CD14-positive monocyte (primary cell): ENCODE measurements around the gene PRELP. TPM values are rescaled to one million over a fixed set of nuclear protein-coding genes. Genes with fewer than 3 reads are reported as not detected.

ENCODE experiments used
- DNase-seq, 3 donors: peaks; one replicate each; pipeline ENCODE4 v3.0.0-alpha.2; 2011 to 2022
- H2AFZ ChIP-seq: 2 replicates; pipeline ENCODE4 v1.6.0; 2012; ENCODE audit warnings: mild to moderate bottlenecking, low read depth, low read length, inconsistent platforms; ENCODE audit not compliant: insufficient read depth, poor library complexity, severe bottlenecking
- H3K27ac ChIP-seq, 2 donors: 1 replicate in 1 of 2; 2 replicates in 1 of 2; pipeline ENCODE4 v1.5.1; 2012 to 2013; ENCODE audit warnings: low read length in 2 of 2, control low read depth in 1 of 2, inconsistent platforms in 1 of 2, low read depth in 1 of 2, mild to moderate bottlenecking in 1 of 2
- H3K27me3 ChIP-seq, 2 donors: one replicate each; pipeline versions ENCODE4 v1.6.0 to v1.6.1; 2011 to 2013; ENCODE audit warnings: low read length in 2 of 2; ENCODE audit not compliant: control insufficient read depth in 2 of 2, insufficient read depth in 2 of 2
- H3K36me3 ChIP-seq, 2 donors: replicated peaks in 1 of 2; 1 replicate in 1 of 2; 2 replicates in 1 of 2; pipeline versions ENCODE4 v1.5.1 to v1.6.1; 2012 to 2013; ENCODE audit warnings: low read length in 2 of 2, control low read depth in 1 of 2, inconsistent platforms in 1 of 2, mild to moderate bottlenecking in 1 of 2; ENCODE audit not compliant: insufficient read depth in 2 of 2, control insufficient read depth in 1 of 2
- H3K4me1 ChIP-seq, 2 donors: 1 replicate in 1 of 2; 2 replicates in 1 of 2; pipeline versions ENCODE4 v1.5.1 to v1.6.1; 2012 to 2013; ENCODE audit warnings: low read length in 2 of 2, control low read depth in 1 of 2, inconsistent platforms in 1 of 2, mild to moderate bottlenecking in 1 of 2, moderate library complexity in 1 of 2; ENCODE audit not compliant: insufficient read depth in 2 of 2, control insufficient read depth in 1 of 2
- H3K4me2 ChIP-seq: replicated peaks from 2 replicates; pipeline ENCODE3; 2012; ENCODE audit warnings: low read length, moderate library complexity, mild to moderate bottlenecking; ENCODE audit not compliant: poor library complexity, severe bottlenecking; ENCODE audit errors: extremely low read depth
- H3K4me3 ChIP-seq, 3 experiments: fragments of 200-600 bp in 1 of 3; sonication (generic) in 1 of 3; replicated peaks in 1 of 3; 1 replicate in 2 of 3; 2 replicates in 1 of 3; pipeline ENCODE4 v1.5.1; 2011 to 2013; ENCODE audit warnings: low read length in 3 of 3, mild to moderate bottlenecking in 3 of 3, control low read depth in 2 of 3, low read depth in 2 of 3, inconsistent platforms in 1 of 3, moderate library complexity in 1 of 3
- H3K79me2 ChIP-seq: 2 replicates; pipeline ENCODE4 v1.6.0; 2012; ENCODE audit warnings: mild to moderate bottlenecking, control low read depth, inconsistent platforms, low read length, moderate library complexity; ENCODE audit not compliant: insufficient read depth
- H3K9ac ChIP-seq: 2 replicates; pipeline ENCODE4 v1.6.0; 2017; ENCODE audit warnings: low read length, mild to moderate bottlenecking; ENCODE audit not compliant: insufficient read depth, poor library complexity, severe bottlenecking
- H3K9me3 ChIP-seq, 2 donors: replicated peaks in 1 of 2; 1 replicate in 1 of 2; 2 replicates in 1 of 2; pipeline versions ENCODE4 v1.5.1 to v1.6.1; 2012 to 2013; ENCODE audit warnings: low read length in 2 of 2, control low read depth in 1 of 2; ENCODE audit not compliant: control insufficient read depth in 1 of 2, insufficient read depth in 1 of 2
- H4K20me1 ChIP-seq: 2 replicates; pipeline ENCODE4 v1.6.0; 2012; ENCODE audit warnings: mild to moderate bottlenecking, low read length, control low read depth, moderate library complexity; ENCODE audit not compliant: insufficient read depth
- H3K27ac Mint-ChIP-seq, 7 donors: one replicate each; pipeline ENCODE4 v1.8.0; 2020; ENCODE audit warnings: mild to moderate bottlenecking in 7 of 7, mixed read lengths in 7 of 7, moderate library complexity in 6 of 7, inconsistent platforms in 2 of 7
- H3K27me3 Mint-ChIP-seq, 3 donors: one replicate each; pipeline ENCODE4 v1.8.0; 2021 to 2022; ENCODE audit warnings: low read depth in 3 of 3, mild to moderate bottlenecking in 3 of 3, mixed read lengths in 3 of 3, moderate library complexity in 3 of 3, inconsistent platforms in 1 of 3
- H3K36me3 Mint-ChIP-seq, 2 donors: one replicate each; pipeline ENCODE4 v1.8.0; 2020; ENCODE audit warnings: mixed read lengths in 2 of 2, inconsistent platforms in 1 of 2, mild to moderate bottlenecking in 1 of 2
- H3K4me1 Mint-ChIP-seq: one replicate; pipeline ENCODE4 v1.8.0; 2020; ENCODE audit warnings: mild to moderate bottlenecking, mixed read lengths
- H3K4me3 Mint-ChIP-seq, 2 donors: one replicate each; pipeline ENCODE4 v1.8.0; 2020; ENCODE audit warnings: mild to moderate bottlenecking in 2 of 2, mixed read lengths in 2 of 2, moderate library complexity in 1 of 2
- H3K9me3 Mint-ChIP-seq, 7 donors: one replicate each; pipeline ENCODE4 v1.8.0; 2020 to 2022; ENCODE audit warnings: mixed read lengths in 7 of 7, mild to moderate bottlenecking in 6 of 7, moderate library complexity in 6 of 7, inconsistent platforms in 2 of 7
- WGBS: methylation state at CpG from one replicate; pipeline ENCODE4 v1.1.5; 2013; ENCODE audit warnings: missing lambda C conversion rate; ENCODE audit not compliant: insufficient coverage; 5-methylcytosine and 5-hydroxymethylcytosine counted together
- intact Hi-C, 2 donors: fragments of 100-400 bp; cut with micrococcal nuclease; formaldehyde crosslinking; loops; one replicate each; pipeline versions ENCODE4 v1.15.0 to v1.15.1; 2023
- polyA plus RNA-seq, 3 donors: library from polyadenylated mRNA; depleted of rRNA in 1 of 3; unstranded in 2 of 3; stranded (reverse) in 1 of 3; fragments of 300-500 nt in 2 of 3; fragments of >200 nt in 1 of 3; fragmentation: Illumina TruSeq in 2 of 3; gene quantifications; 1 replicate in 2 of 3; 2 replicates in 1 of 3; pipeline ENCODE4 v1.2.3, GENCODE V29; 2012 to 2021
- TF ChIP-seq, protein P1 (sequence below): fragments of 200-600 bp; IDR thresholded peaks from one replicate; pipeline ENCODE4 v1.8.0; 2022; ENCODE audit warnings: antibody characterized with exemption, mild to moderate bottlenecking

Gene PRELP
- polyA plus RNA-seq, 3 donors, result not detected

- no peak overlapping the region for H3K4me3 Mint-ChIP-seq
- H3K27ac ChIP-seq, result no peak overlapping the region
- peaks cover 0 to 4% of the 10 kb centered on the region in 2 donors for H3K27me3 ChIP-seq
- peaks cover 16 to 22% of the 10 kb centered on the region in 2 donors for H3K4me1 ChIP-seq
- no peak overlapping the region for H3K27ac Mint-ChIP-seq
- peaks cover 12 to 27% (median 14%) of the 10 kb centered on the region in 3 donors for H3K27me3 Mint-ChIP-seq
- 80% methylated on average over 6 of the region's 7 CpGs for WGBS
- H3K9me3 Mint-ChIP-seq, result peaks cover 0 to 12% (median 6%) of the 10 kb centered on the region in 7 donors
- no peak overlapping the region for H3K4me3 ChIP-seq
- peaks cover 4 to 6% of the 10 kb centered on the region in 2 donors for H3K9me3 ChIP-seq
- no peak overlapping the region for H3K9ac ChIP-seq
- no peaks in the 10 kb centered on the region for H4K20me1 ChIP-seq
- H2AFZ ChIP-seq, result no peak overlapping the region
- H3K79me2 ChIP-seq, result no peaks in the 10 kb centered on the region
- TF ChIP-seq, protein P1, sequence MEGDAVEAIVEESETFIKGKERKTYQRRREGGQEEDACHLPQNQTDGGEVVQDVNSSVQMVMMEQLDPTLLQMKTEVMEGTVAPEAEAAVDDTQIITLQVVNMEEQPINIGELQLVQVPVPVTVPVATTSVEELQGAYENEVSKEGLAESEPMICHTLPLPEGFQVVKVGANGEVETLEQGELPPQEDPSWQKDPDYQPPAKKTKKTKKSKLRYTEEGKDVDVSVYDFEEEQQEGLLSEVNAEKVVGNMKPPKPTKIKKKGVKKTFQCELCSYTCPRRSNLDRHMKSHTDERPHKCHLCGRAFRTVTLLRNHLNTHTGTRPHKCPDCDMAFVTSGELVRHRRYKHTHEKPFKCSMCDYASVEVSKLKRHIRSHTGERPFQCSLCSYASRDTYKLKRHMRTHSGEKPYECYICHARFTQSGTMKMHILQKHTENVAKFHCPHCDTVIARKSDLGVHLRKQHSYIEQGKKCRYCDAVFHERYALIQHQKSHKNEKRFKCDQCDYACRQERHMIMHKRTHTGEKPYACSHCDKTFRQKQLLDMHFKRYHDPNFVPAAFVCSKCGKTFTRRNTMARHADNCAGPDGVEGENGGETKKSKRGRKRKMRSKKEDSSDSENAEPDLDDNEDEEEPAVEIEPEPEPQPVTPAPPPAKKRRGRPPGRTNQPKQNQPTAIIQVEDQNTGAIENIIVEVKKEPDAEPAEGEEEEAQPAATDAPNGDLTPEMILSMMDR, result no peak
- peaks cover 31% of the 10 kb centered on the region for H3K4me1 Mint-ChIP-seq
- no peak overlapping the region for H3K4me2 ChIP-seq
- no peak for DNase-seq
- no peaks in the 10 kb centered on the region for H3K36me3 ChIP-seq
- intact Hi-C loops, result no loop called here
- peaks cover 2 to 3% of the 10 kb centered on the region in 2 donors for H3K36me3 Mint-ChIP-seq
Observed at GRCh38 chr1:203442821-203443220, 32.8 kb upstream of the PRELP start.

- Histone ChIP-seq H4K20me1 (no peaks in the 10 kb centered on the region), H3K27ac (no peak overlapping the region), H2AFZ (no peak overlapping the region), H3K79me2 (no peaks in the 10 kb centered on the region), H3K4me2 (no peak overlapping the region), H3K4me3 (no peak overlapping the region), H3K27me3 (peaks cover 0 to 4% of the 10 kb centered on the region in 2 donors), H3K9ac (no peak overlapping the region), H3K9me3 (peaks cover 4 to 6% of the 10 kb centered on the region in 2 donors), H3K4me1 (peaks cover 16 to 22% of the 10 kb centered on the region in 2 donors), H3K36me3 (no peaks in the 10 kb centered on the region)
- intact Hi-C loops, result no loop called here
- TF ChIP-seq, protein P1, result no peak
- no CpG with 5 or more reads among the region's 2 CpGs for WGBS
- H3K27me3 Mint-ChIP-seq, result peaks cover 12 to 27% (median 14%) of the 10 kb centered on the region in 3 donors
- H3K4me3 Mint-ChIP-seq, result peak overlapping the region in 1 of 2 donors; percentile 27
- H3K36me3 Mint-ChIP-seq, result peaks cover 2 to 3% of the 10 kb centered on the region in 2 donors
- H3K9me3 Mint-ChIP-seq, result peaks cover 0 to 12% (median 6%) of the 10 kb centered on the region in 7 donors
- peaks cover 31% of the 10 kb centered on the region for H3K4me1 Mint-ChIP-seq
- no peak for DNase-seq
- H3K27ac Mint-ChIP-seq, result peak overlapping the region in 1 of 7 donors; percentile 37
Observed at GRCh38 chr1:203443296-203443695, 32.3 kb upstream of the PRELP start.
